Inflammatory macrophage (primary cell): Measurements from ENCODE around the gene NCKAP5.

ENCODE experiments used
- DNase-seq, 2 donors: peaks; one replicate each; pipeline ENCODE4 v3.0.0-alpha.2; 2020 to 2022

Gene NCKAP5

DNA sequence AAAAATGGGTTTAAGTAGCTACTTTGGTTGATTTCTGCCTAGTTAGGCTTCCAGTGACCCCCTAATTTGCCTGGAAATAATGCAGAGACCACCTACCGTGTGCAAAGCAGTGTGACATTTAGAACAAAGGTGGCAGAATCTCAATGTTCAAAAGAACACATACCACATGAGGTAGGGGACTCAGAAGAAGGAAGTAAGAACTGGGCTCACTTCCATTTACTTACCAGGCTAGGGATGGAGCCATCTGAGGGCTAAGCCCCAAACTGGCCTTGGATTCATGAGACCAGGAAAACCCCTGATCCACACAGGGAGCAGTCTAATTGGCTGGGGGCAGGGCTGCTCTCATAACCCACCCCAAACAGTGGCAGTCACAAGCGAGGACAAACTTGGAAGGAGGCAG lies 190.7 kb downstream of the NCKAP5 start:
- DNase-seq: no peak

GRCh38 chr2:133377021-133377481 lies 191.2 kb downstream of the NCKAP5 start:
- no peak for DNase-seq

DNA sequence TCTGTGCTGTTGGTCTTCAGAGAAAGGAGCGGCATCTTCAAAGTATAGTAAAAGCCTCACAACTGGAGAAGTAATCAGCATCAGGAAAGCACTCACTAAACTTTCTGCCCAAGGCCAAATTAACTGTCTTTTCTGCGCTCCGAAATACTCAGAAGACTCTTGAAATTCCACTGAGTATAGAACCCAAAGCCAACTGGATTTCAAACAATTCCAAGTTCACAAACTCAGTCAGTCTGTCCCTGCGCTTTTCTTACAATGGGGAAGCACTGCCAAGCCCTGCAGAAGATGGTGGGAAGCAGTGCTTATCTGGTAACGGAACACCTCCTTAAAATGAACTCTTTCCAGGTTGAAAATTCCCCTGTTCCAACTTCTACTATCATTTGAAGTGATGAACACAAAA lies 193.5 kb downstream of the NCKAP5 start:
- no peak for DNase-seq

- no peak for DNase-seq
These were observed 197.0 kb downstream of the NCKAP5 start for GRCh38 chr2:133371286-133371685.

DNA sequence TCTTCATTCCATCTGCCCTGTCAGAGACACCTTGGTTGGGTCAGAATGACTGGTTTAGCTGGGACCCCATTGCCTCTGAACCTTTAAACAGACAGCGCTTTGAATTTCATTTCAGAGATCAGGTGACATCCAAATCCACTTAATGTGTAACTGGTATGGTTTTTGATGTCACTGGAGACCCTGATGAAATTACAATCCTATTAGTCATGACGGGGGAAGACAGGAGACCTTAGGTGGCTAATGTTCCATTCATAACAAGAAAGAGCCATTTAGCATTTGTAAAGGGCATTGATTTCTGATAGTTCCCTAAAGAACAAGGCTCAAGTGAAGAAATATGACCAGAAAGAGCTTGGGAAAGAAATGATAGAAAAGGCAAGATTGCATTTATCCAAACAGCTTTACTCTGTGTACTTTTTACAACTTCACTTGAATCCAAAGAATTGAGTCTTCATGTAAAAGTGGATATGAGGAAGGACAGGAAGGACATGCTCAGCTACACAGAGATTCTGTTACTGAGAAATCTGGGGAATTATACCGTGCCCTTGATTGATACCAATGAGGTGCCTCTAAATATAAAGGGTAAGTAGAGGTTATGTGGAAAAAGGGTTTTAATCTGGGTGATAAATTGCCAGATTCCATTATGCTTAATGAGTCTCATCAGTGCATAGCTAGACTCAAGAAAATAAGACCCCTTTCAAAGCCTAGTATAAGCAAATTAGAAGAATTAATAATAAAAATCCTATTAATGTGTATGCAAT lies 198.2 kb downstream of the NCKAP5 start:
- no peak for DNase-seq

DNA sequence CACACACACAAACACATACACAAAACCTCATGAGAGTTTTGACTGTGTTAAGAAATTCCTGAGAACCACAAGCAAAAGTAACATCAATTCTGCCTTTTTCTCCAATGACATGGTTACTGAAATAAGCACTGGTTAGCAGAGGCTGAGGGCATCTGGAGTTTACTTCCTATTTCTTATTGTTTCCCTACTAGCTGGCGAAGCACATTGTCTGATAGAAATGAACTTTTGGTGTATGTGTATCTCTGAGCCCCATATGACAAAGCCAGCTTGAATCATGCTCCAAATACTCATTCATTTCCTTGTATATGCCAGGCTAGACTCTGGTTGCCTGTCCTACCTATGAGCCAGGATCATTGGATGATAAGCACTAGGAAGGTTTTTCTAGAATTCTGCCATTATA lies 203.1 kb downstream of the NCKAP5 start:
- DNase-seq: no peak

GRCh38 chr2:133364636-133365035 lies 203.6 kb downstream of the NCKAP5 start:
- DNase-seq: no peak

DNA sequence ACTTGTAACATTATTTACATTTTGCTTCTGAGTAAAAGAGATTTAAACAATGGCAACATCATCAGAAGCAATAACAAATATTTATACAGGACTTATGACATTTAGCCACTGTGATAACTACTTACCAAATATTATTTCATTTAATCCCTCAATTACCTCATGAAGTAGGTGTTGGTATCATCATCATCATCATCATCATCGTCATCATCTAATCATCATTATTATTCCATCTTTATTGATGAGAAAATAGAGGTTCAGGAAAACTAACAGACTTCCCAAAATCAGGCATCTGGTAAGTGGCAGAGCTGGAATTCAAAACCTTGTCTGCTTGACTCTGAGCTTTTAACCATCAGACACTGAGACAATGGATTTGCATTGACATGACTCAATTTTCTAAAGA lies 204.4 kb downstream of the NCKAP5 start:
- DNase-seq: no peak

DNA sequence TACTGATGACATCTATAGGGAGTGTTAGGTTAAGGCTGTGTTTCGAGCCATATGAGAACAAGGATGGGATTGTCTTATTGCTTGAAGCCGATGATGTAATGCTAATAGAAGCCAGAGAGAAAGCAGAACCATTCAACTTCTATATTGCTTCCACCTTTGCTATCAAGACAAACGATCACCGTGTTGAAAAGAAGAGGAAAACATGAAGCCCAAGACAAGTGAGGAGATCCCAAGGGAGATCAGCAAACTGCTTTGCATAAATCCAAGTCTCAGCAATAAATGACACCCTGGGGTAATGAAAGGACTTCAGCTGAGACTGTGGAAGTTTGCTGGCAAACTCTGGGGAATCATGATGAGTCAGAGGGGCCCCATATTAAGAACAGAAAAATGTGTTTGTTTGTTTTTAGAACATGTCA lies 206.2 kb downstream of the NCKAP5 start:
- DNase-seq: no peak

DNA sequence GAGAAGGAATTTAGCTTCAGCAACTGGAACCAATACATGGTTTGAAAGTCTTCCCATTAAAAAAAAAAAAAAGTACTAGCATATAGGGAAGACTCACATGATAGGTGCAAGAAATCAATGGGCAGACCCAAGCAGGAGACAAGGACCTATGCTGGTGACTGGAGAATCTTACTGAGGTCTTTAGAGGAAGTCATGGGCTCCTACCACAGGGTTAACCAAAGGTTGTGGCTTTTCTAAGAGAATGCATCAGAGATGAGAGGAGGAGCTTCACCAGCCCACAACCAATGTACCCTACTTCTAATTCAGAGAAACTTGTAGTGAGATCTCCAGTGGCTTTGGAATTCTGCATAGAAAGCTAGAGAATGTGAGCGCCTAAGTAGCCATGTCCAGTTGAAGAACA lies 207.4 kb downstream of the NCKAP5 start:
- DNase-seq: no peak

GRCh38 chr2:133360190-133360589 lies 208.1 kb downstream of the NCKAP5 start:
- no peak for DNase-seq

DNA sequence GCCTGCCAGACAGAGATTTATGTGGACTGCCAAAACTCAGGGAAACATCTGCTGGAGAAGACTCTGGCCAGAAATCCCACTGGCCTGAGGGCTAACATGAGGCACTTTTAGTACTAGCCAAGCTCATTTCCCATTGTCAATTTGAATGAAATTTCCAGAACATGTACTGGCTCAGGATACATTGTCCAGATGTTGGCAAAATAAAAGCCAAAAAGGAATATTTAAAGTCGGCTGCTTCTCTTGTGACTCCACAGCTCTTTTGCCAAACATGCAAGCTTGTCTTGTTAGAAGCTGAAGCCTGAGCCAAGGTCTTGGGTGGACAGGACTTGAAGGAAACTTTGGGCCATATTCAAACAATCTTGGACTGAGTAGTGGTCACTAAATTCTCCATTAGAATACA lies 215.5 kb downstream of the NCKAP5 start:
- DNase-seq: no peak

DNA sequence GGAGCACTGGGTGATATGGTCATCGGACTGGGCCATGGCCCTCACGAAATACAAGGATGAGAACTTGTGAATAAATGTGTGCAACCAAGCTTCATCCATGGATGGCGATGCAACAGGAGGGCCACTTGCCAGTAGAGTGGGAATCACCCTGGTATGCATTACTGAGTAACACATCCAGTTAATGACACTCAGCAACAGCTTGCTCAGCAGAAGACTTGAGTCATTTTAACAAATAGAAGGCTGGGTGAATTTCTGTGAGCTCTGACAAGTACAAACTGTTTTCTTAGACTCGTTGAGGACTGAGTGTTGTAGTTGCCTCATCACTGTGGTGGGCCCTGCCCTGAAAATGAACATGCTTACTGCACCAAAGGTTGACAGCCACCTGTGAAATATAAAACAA lies 221.6 kb downstream of the NCKAP5 start:
- no peak for DNase-seq

DNA sequence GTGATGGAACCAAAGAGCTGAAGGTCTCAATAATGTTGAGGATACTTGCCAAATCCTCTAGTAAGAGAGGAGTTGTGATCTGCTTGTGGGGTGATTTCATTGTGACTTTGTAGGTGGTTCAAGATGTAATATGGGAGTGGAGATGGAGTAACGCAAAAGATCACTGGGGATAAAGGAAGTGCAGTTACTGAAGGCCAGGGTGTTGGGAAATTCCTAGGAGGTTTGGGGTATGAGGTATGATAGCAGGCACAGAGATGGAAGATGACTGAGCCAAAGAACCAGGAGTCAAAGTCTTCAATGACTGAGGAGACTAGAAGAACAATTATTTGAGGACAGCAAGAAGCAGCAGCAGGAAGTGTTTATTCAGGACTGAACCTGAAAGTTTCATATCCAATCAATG lies 222.6 kb downstream of the NCKAP5 start:
- DNase-seq: no peak

DNA sequence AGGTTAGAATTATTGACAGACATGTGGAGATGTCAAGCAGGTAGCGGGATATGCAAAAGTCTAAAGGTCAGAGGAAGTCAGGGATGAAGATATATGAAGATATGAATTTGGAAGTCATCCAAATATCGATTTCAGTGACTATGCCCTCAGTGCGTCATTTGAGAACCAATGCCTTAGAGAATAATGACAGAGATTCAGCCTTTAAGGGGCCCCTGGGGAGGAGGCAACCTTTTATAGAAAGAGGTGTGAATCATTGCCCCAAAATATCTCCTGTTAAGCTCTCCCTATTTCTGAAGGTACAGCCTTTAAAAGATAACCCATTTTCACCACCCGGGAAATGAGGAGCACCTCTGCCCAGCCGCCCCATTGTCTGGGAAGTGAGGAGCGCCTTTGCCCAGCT lies 223.4 kb downstream of the NCKAP5 start:
- DNase-seq: no peak

DNA sequence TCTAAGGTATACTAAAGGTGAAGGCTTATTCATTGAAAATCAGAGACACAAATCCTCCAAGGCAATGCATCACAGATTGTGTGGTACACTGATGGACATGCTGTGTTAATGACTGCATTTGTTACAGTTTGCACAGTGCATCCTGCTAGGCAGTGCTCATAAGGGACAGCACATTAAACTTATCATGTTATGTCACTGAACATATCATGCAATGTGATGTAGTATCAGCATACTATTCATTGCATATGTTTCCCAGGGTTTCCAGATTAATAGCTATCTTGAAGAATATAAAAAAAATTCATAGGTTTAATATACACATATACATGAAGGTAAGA lies 225.3 kb downstream of the NCKAP5 start:
- DNase-seq: no peak

DNA sequence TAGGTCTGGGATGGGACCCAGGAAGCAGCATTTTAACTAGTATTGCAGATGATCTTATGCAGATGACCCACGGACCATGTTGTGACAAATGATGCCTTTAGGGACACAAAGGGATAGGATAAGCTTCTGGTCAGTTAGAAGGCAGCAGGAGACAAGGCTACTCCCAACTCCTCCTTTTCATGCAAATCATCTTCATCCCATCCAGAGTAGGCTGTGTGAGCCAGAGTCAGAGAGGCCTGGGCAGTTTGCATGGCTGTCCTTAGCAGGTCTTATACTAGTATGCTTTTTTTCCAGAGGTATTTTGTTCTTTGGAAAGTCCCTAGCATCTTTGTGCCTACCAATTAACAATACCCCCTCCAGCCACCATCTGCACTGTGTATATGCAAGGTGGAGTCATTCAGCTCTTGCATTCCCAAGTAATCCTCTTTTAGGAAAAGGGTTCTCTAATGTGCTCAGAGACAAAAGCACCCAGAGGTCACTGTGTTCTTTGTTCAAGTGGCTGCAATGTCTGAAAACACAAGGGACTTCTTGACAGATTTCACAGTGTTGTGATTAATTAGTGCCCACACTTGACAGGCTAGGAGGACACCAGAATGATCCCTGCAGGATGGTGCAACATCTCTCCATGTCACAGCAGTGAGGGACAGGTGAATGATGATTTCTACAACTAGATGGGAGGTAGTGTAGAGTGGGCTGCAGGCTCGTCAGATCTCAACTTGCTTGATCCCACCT lies 225.8 kb downstream of the NCKAP5 start:
- DNase-seq: no peak

DNA sequence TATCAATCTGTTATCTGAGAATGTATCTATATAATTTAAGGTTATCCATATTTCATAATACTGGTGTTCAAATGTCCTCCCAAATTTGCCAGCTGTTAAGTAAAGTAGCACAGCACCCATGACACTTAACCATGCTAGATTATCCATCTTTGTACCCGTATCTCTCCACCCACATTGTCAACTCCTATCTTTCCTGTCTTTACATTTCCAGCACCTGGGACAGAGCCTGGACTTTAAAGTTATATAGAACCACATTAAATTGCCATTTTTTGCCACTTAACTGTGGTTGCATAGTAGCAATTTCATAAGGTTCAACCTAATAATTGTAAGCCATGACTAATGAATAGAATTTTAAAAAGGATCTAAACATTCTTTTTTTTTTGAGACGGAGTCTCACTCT lies 226.7 kb downstream of the NCKAP5 start:
- DNase-seq: no peak

- no peak for DNase-seq
These were observed 230.0 kb downstream of the NCKAP5 start for GRCh38 chr2:133338224-133338623.

- no peak for DNase-seq
These were observed 233.3 kb downstream of the NCKAP5 start for GRCh38 chr2:133334923-133335322.

- DNase-seq: no peak
These were observed 235.1 kb downstream of the NCKAP5 start for GRCh38 chr2:133333181-133333580.

DNA sequence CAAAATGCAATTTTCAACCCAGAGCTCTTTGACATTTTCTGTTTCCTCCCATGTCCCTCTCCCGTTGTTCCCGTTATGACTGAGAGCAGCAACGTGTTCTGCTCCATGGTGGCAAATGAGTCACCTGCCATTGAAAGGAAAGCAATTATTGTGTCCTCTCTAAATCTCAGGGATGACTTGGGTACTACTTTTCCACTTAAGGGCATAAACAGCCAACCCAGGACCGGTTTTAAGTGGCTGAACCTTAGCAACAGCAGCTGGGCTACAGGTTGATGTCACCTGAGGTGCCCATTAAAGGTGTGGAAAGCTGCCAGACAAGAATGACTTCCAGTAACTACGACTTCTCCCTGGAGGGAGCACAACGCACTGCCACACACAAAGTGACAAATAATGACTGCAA lies 236.8 kb downstream of the NCKAP5 start:
- DNase-seq: no peak

DNA sequence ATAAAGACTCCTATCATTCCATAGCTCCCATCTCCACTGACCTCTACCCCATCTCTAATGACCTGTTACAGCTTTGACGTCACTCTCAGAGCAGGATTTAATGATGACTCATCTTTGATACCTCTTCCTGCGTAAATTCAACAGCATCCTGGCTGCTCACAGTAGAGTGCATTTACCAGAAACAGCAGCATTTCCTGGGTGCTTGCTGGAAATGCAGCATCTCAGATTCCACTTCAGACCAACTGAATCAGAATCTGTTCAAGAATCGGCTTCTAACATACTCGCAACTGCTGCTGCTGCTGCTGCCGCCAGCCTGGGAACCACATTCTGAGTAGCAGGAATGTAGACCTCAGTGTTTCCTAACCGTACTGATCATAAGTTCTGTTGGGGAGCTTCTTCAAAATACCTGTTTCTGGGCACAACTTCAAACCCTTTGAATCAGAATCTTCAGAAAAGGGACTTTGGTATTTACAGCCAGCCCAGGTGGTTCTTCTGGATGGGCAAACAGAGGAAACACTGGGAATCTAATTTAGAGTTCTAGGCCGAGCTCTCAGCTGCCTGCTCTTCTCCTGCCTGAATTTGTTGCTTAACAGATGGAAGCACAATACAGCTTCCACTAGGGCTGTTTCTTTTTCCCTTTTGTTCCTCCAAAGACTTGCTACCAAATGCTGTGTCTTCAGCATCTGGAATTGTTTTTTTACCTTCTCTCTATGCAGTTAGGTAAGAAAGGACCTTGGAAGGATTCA lies 241.4 kb downstream of the NCKAP5 start:
- DNase-seq: no peak

- no peak for DNase-seq
These were observed 244.1 kb downstream of the NCKAP5 start for GRCh38 chr2:133324150-133324561.
